OCI-LY1 (cell line): Measurements from ENCODE around the gene RAI1.
A peak's percentile ranks its signal among the peaks of the same experiment; 100 is the strongest.

ENCODE experiments used
- H2AFZ ChIP-seq: fragments of 200-600 bp; sonication (generic), shearing (Covaris generic); 2 replicates; pipeline ENCODE4 v1.6.0; 2014; ENCODE audit warnings: antibody characterized with exemption, mild to moderate bottlenecking, low read length
- H3F3A ChIP-seq: fragments of 200-600 bp; sonication (generic), shearing (Covaris generic); 2 replicates; pipeline ENCODE4 v1.6.0; 2014; ENCODE audit warnings: mild to moderate bottlenecking, antibody characterized with exemption, low read length, moderate library complexity; ENCODE audit not compliant: insufficient read depth
- H3K27ac ChIP-seq: fragments of 200-600 bp; sonication (generic); 2 replicates; pipeline ENCODE4 v1.5.1; 2014; ENCODE audit warnings: low read length, mixed run types, mild to moderate bottlenecking, low read depth; ENCODE audit not compliant: poor library complexity, severe bottlenecking
- H3K27me3 ChIP-seq: fragments of 200-600 bp; sonication (generic); 2 replicates; pipeline ENCODE4 v1.6.0; 2014; ENCODE audit warnings: antibody characterized with exemption, mild to moderate bottlenecking, low read length, moderate library complexity; ENCODE audit not compliant: insufficient read depth
- H3K36me3 ChIP-seq: fragments of 200-600 bp; sonication (generic); 2 replicates; pipeline ENCODE4 v1.6.1; 2014; ENCODE audit warnings: mild to moderate bottlenecking, antibody characterized with exemption, low read length, moderate library complexity, mixed read lengths; ENCODE audit not compliant: insufficient read depth
- H3K4me1 ChIP-seq: fragments of 200-600 bp; sonication (generic); 2 replicates; pipeline ENCODE4 v1.5.1; 2014; ENCODE audit warnings: mild to moderate bottlenecking, low read length, moderate library complexity; ENCODE audit not compliant: insufficient read depth, severe bottlenecking
- H3K4me2 ChIP-seq: fragments of 200-600 bp; sonication (generic), shearing (Covaris generic); 2 replicates; pipeline ENCODE4 v1.6.1; 2014; ENCODE audit warnings: low read length
- H3K4me3 ChIP-seq: fragments of 200-600 bp; sonication (generic); 2 replicates; pipeline ENCODE4 v1.5.1; 2014; ENCODE audit warnings: low read length, low read depth, mild to moderate bottlenecking, mixed read lengths; ENCODE audit not compliant: poor library complexity, severe bottlenecking
- H3K79me2 ChIP-seq: fragments of 200-600 bp; shearing (Covaris generic); 2 replicates; pipeline ENCODE4 v1.6.1; 2016; ENCODE audit warnings: mixed run types, low read length, mixed read lengths; ENCODE audit not compliant: insufficient read depth
- H3K9ac ChIP-seq: fragments of 200-600 bp; sonication (generic), shearing (Covaris generic); 2 replicates; pipeline ENCODE4 v1.6.1; 2014; ENCODE audit warnings: mild to moderate bottlenecking, low read length, mixed read lengths
- H3K9me2 ChIP-seq: fragments of 200-600 bp; sonication (generic), shearing (Covaris generic); 2 replicates; pipeline ENCODE4 v1.6.1; 2014; ENCODE audit warnings: low read depth, mild to moderate bottlenecking, low read length, mixed read lengths
- H3K9me3 ChIP-seq: fragments of 200-600 bp; shearing (Covaris generic); 2 replicates; pipeline ENCODE4 v1.6.1; 2014; ENCODE audit warnings: low read length, mixed read lengths
- H4K20me1 ChIP-seq: fragments of 200-600 bp; sonication (generic), shearing (Covaris generic); 2 replicates; pipeline ENCODE4 v1.6.0; 2016; ENCODE audit warnings: mild to moderate bottlenecking, low read length; ENCODE audit not compliant: insufficient read depth
- EZH2 ChIP-seq: fragments of 200-600 bp; sonication (generic), shearing (Covaris generic); IDR thresholded peaks from 2 replicates; pipeline ENCODE4 v1.8.0; 2017; ENCODE audit warnings: borderline replicate concordance, mixed run types, mild to moderate bottlenecking, antibody characterized with exemption, low read length, moderate library complexity, mixed read lengths
- TF ChIP-seq, protein P1 (sequence below): fragments of 200-600 bp; sonication (generic), shearing (Covaris generic); IDR thresholded peaks from 2 replicates; pipeline ENCODE4 v1.5.1; 2017; ENCODE audit warnings: mild to moderate bottlenecking, antibody characterized with exemption, low read length, moderate library complexity, mixed read lengths

Gene RAI1

DNA sequence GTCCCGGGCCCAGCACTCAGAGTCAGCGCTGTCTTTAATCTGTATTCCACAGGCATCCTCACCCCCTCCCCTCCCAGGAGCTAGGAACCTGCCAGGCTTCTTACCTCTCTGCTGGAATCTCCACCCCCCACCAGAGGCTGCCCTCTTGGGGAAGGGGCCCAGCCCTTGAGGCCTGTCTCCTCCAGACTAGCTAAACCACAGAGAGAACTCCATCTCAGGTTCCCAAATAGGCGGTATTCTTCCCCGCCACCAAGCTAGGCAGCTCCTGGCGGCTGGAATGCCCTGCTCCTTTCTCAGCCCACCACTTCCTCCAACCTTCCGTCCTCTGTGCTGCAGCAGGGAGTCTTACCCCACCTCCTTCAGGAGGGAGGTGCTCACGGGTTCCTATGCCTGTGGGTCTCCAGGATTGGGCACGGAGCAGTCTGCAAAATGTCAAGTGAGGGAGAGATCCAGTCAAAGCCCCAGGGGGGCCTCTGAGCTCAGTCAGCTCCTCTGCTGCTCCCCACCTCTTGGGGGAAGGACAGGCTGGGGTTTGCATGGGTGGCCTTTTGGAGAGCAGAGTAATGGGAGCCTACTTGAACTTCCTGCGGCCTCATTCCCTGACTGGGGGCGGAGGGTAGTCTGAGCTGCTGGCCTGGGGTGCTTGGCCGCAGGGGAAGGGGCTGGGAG lies 99.8 kb downstream of the RAI1 start:
- Histone ChIP-seq H3F3A (no peaks in the 10 kb centered on the region), H3K4me2 (no peak overlapping the region), H3K4me3 (no peak overlapping the region), H3K9ac (no peak overlapping the region), H3K27me3 (peaks cover 5% of the 10 kb centered on the region), H3K4me1 (peaks cover 30% of the 10 kb centered on the region), H3K36me3 (no peaks in the 10 kb centered on the region), H3K27ac (no peak overlapping the region), H3K9me3 (no peaks in the 10 kb centered on the region), H3K79me2 (no peaks in the 10 kb centered on the region), H4K20me1 (no peaks in the 10 kb centered on the region), H2AFZ (no peak overlapping the region), H3K9me2 (no peaks in the 10 kb centered on the region)
- TF ChIP-seq EZH2 = no peak
- TF ChIP-seq, protein P1, sequence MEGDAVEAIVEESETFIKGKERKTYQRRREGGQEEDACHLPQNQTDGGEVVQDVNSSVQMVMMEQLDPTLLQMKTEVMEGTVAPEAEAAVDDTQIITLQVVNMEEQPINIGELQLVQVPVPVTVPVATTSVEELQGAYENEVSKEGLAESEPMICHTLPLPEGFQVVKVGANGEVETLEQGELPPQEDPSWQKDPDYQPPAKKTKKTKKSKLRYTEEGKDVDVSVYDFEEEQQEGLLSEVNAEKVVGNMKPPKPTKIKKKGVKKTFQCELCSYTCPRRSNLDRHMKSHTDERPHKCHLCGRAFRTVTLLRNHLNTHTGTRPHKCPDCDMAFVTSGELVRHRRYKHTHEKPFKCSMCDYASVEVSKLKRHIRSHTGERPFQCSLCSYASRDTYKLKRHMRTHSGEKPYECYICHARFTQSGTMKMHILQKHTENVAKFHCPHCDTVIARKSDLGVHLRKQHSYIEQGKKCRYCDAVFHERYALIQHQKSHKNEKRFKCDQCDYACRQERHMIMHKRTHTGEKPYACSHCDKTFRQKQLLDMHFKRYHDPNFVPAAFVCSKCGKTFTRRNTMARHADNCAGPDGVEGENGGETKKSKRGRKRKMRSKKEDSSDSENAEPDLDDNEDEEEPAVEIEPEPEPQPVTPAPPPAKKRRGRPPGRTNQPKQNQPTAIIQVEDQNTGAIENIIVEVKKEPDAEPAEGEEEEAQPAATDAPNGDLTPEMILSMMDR = no peak

DNA sequence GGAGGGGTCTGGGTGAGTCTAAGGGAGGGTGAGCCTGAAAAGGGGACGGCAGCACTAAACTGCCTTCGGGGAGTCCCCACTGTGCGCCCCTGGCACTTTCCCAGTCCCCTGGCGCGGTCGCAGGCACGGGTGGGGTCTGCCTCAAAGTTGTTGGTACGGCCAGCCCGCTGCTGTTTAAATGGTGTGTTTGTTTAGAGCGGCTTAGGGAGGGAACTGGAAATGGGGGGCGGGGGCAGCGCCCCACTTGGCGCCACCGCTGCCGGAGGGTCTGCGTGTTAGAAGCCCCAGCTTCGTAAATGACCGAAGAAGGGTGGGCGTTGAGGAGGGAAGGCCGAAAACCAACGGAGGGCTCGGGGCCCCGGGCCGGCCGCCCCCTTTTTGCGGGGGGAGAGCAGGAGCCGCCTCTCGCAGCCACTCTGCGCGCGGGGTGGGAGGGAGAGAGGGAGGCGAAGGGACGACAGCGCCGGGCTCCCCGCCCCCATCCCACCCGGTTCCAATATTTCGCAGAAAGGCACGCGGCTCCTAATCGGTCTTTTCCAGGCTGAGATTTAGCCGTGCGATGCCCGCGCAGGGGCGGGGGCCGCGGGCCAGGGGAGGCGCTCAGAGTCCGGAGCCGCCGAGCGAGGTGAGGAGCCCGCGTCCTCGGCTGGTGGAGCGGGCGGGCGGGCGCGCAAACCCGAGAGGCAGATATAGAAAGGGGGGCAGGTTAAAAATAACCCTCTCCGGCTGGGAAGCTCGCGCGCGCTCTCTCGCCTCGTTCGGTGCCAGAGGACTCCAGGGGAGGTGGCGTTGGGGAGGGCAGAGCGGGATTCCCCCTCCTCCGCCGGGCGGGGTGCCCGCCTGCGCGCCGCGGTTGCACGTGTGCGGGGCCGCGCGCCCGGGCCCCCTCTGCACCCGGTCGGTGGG lies 100.6 kb downstream of the RAI1 start:
- Histone ChIP-seq H3K36me3 (no peaks in the 10 kb centered on the region), H3K4me3 (no peak overlapping the region), H3K9me3 (no peaks in the 10 kb centered on the region), H3K9me2 (no peaks in the 10 kb centered on the region), H3K4me2 (peak overlapping the region; percentile 20; the same call in 1 of the 2 replicates), H3F3A (no peaks in the 10 kb centered on the region), H3K4me1 (peaks cover 30% of the 10 kb centered on the region), H3K79me2 (no peaks in the 10 kb centered on the region), H2AFZ (no peak overlapping the region), H3K9ac (no peak overlapping the region), H3K27me3 (peaks cover 5% of the 10 kb centered on the region; the same call in 1 of the 2 replicates), H3K27ac (no peak overlapping the region), H4K20me1 (no peaks in the 10 kb centered on the region)
- TF ChIP-seq EZH2 = no peak
- TF ChIP-seq, protein P1 = no peak

DNA sequence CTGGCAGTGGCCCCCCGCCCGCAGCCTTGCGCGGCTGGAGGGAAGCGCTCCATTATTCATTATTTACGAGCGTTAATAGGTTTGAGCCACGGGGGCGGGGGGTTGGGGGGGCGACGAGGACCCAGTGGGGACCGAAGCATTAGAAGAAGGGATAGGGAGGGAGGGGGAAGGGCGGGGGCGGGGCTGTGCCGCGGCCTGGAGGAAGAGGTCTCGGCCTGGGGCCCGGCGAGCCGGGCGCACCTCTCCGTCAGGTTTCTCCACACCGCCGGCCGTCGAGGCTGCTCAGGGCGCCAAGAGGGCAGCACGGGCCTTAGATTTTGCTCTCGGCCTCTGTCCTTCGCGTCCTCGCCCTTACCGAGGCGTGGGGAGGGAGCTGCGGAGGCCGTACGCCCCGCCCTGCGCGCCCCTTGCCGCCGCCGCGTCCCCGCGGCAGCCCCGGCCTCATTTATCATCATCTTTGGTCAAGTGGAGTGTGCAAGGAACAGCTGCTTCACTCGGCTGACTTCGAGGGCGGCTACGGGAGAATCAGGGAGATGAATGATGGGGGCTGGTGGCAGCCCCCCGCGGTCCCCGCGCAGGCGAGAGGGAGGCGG lies 101.4 kb downstream of the RAI1 start:
- Histone ChIP-seq H3K9me2 (no peaks in the 10 kb centered on the region), H3K4me3 (peak overlapping the region; percentile 48), H3K9ac (no peak overlapping the region), H3F3A (no peaks in the 10 kb centered on the region), H3K9me3 (no peaks in the 10 kb centered on the region), H2AFZ (no peak overlapping the region), H3K79me2 (no peaks in the 10 kb centered on the region), H3K27ac (no peak overlapping the region), H3K4me1 (peaks cover 30% of the 10 kb centered on the region), H3K4me2 (peak overlapping the region; percentile 61; the same call in 1 of the 2 replicates), H3K27me3 (peaks cover 5% of the 10 kb centered on the region; the same call in 1 of the 2 replicates), H3K36me3 (no peaks in the 10 kb centered on the region), H4K20me1 (no peaks in the 10 kb centered on the region)
- TF ChIP-seq, protein P1 = no peak
- no peak for TF ChIP-seq EZH2
